ELR (cell line): Measurements from ENCODE around the gene PCSK5.
"Not testable (repeated sequence)": the region's sequence is repeated elsewhere in the genome, so short reads cannot be mapped to it uniquely, and the experiment has no call there.

Source experiments
- DNase-seq: peaks from one replicate; pipeline ENCODE4 v3.0.0-alpha.2; 2015; ENCODE audit warnings: low read depth

PCSK5 gene

DNA sequence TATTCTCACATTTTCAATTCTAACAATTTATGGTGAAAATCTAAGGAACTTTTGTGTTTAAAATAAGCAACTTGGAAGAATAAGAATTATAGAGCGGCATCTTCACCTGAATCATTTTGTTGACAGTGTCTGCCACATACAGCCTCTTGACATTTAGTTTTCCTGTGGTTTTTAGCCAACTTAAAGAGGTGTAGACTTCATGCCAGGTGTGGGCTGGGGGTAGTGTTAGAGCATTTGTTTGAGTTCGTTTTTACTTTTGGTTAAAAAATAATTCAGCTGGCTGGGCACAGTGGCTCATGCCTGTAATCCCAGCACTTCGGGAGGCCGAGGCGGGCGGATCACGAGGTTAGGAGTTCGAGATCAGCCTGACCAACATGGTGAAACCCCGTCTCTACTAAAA lies 72.8 kb downstream of the PCSK5 start:
- DNase-seq = not testable (repeated sequence)

DNA sequence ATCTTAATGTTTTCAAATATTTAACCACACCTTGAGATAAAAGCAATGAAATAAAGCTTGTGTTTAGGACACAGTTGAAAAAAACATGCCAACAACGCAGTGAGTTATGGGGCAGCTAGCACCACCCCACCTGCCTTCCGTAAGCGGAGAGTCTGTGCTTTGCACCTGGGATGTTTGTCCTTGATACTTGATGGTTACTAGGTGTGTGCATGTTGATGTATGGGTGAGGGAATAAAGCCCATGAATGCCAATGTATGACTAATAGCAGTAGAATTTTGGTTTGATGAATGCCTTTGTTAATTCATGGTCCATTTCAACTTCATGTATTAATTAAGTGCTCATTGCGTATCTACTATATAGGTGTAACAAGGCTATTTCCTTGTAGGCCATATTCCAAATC lies 74.0 kb downstream of the PCSK5 start:
- DNase-seq = no peak

DNA sequence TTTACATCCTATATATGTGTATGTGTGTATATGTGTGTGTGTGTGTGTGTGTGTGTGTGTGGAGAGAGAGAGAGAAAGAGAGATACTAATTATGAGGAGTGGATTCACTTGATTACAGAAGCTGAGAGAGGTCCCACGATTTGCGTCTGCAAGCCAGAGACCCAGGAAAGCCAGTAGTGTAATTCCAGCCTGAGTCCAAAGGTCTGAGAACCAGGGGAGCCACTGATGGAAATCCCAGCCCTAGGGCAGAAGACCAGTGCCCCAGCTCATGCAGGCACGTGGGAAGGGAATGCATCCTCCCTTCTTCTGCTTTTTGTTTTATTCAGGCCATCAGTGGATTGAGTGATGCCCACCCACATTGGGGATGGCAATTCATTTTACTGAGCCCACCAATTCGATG lies 74.8 kb downstream of the PCSK5 start:
- no peak for DNase-seq

DNA sequence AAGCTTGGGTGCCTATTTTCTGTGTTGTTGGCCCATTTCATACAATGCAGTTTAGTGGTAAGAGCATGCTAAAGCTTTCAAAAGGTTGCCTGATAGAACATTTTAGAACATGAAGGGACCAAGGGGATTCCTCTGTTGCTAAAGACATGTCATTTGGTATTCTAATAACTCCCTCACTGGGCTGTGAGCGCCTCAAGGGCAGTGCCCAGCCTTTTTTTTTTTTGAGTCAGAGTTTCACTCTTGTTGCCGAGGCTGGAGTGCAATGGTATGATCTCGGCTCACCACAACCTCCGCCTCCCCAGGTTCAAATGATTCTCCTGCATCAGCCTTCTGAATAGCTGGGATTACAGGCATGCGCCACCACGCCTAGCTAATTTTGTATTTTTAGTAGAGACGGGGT lies 77.1 kb downstream of the PCSK5 start:
- no peak for DNase-seq

DNA sequence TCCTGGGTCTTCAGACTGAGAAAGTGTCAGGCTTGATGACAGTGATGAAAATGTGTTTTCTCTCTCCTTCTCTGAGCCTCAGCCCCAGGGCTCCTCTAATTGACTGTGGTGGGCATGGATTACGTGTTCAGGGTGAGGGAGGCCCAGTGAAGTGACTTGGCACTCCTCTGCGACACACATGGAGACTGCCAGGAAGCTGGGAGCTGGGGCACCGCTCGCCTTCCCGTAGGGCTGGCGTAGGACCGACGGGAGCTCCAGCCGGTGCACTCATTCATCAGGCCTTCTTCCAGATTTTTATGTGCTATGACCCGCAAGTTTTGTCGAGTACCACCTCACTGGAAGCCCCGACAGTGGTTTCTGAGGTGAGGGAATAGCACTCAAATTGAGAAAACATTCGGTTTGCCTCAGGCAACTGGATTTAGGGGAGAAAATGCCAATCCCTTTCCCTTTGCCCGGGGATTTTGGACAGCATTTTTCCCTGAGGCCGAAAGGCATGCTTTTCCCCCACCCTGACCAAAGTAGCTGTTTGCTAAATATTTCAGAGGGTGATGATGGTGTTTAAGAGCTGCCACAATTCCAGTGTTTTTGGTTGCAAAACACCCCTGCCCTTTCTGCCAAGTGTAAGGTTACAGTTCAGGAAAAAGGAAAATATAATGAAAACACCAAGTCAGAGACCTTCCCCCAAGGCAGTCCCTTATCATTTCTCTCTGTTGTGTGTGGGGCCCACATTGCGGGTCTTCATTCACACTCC lies 83.7 kb downstream of the PCSK5 start:
- no peak for DNase-seq

DNA sequence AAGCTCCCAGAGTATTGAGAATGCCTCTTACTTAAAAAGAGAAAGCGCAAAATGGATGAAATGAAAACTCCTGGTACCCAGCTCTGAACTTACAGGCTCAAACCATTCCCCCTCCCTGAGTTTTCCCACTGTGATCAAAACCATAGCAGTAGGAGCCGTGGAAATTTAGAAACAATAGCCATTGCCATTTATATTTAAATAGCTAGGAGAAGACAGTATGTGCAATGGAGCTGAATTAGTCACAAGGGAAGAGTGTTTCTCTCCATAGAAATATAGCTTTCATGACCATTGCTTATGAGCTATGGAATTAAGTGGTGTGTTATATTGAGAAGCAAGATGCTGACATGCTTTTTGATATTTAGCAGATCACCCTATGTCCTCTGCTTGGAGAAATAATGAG lies 84.6 kb downstream of the PCSK5 start:
- DNase-seq = no peak

DNA sequence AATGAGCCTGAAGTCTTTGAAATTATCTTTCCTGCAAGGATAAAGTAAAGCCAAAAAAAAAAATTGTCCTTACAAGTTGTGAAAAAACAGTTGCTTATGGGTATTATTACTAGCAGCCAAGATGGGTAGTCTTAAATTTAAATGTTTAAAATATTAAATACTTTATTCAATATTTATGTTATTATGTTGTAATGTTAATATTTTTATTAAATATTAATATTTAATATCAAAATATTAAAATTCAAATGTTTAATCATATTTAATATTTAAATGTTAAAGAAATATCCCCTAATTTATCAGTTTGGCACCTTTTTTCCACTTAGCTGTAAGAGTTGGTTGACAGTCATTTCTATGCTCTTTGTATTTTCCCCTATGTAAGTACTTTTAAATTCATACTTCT lies 86.1 kb downstream of the PCSK5 start:
- DNase-seq = no peak

DNA sequence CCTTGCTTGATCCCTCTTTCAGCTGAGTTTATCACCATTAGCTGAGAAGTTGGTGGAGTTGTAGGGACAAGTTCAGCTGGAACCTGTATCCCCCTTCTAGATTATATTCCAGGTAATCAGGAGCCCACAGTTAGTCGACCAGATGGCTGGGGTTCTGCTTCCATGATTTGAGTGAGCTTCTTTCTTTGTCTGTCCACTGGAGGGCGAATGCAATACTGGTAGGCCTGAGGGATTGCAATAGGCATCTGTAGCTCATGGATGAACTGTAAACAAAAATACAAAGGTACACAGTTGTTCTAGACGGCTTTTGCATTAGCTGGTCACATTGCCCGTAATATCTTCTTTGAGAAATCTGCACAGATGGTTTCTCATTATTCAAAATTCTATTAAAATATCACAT lies 88.9 kb downstream of the PCSK5 start:
- DNase-seq = peak; percentile 1

DNA sequence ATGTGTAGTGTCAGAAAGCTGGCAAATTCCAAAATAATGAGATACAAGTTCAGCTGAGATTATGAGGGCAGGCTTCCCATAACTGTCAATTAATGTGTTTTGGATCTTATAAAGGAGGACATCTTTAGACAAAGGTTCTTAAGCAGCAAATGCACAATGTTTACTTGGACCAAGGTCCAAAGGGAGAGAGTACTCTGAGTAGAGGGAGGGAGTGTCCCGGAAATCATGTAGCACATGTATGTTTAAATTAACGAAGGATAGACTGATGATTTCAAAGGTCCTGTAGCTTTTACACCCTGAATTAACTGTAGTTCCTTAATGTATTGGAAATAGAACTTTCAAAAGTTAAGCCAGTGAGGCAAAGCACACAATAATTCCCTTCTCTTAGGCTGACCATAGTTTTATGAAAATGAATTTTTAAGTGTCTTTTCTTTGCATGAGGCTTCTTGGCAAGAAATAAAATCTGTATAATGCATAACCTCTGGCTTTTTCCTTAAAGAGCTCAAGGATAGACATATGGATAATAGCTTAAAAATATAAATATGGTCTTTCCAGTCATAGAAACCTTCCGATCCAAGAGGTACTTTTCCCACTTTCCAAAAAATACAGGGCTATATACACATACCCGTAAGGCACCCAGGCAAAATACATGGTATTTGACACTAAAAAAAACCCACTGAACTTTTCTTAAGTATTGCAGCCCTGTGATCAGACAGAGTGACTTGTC lies 93.0 kb downstream of the PCSK5 start:
- no peak for DNase-seq

DNA sequence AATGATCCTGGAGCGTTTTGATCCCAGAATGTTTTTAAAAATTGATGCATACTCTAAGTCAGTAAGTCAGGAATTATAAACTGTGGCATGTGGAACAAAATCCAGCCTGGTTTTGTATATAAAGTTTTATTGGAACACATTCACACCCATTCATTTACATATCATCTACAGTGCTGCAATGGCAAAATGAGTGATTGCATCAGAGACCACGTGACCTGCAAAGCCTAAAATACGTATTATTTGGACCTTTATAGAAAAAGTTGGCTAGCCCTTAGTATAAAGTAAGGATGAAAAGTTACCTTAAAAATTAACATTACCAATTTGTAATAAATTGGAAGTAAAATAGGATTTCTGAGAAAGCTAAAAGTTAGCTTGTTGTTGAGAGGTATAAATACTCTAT lies 95.0 kb downstream of the PCSK5 start:
- no peak for DNase-seq

DNA sequence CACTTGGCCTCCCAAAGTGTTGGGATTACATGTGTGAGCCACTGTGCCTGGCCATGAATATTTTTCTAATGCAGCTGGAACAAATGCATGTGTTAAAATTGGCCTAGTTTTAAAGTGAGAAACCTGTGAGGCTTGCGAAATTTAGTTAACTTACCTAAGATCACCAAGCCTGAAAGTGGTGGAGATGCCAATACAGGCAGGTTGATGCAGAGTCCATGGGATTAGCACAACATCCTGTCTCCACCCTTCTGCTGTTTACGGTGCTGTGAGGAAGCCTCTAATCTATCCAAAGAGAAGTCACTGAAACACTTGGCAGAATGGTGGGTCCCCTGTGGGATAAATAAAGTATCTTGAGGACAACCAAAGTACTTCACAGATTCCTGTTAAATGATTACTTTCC lies 98.2 kb downstream of the PCSK5 start:
- DNase-seq = no peak

DNA sequence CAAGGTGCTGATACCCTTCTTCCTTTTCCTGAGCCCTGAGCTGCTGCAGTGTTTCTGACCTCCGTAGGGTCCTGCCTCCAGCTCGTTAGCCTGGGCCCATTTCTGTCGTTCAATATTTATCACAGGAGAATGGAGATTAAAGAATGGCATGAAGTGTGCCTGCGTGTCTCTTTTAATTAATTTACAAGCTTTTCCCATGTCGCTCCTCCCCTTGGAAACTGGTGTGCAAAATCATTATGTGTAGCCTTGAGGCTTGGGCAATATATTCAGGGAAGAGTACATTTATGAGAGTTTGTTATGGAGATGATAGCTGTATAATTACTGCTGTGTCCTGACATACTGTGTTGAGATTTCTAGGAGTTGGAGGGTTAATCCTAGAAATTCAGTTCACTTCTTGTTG lies 99.7 kb downstream of the PCSK5 start:
- no peak for DNase-seq

DNA sequence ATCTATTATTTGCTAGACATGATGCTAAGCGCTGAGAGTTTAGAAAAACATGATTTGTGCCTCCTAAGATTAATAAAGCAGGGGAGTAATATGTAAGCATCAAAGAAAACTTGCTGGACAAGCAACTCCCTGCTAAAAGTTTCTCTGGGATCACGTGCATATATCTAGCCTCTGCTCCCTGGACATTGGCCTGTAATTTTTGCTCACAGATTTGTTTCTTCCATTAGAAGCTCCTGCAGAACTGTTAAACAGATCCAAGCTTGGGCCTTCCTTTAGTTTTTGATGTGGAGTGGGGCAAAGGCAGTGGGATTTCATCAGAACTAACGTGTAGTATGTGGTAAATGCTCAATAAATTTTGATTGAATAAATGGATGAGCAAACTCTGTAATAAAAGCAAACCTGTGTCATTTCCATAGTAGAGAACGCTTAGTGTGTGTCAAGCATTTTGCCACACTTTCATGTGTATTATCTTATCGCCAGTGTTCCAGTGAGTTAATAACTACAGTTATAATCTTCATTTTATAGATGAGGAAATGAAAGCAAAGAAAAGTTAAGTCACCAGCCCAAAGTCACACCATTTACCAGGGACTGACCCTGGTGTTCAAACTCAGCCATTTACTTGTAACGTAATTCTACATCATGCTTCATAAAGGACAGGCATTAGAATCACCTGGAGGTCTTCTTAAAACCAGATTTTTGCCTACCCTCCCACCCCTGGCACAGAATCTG lies 100.3 kb downstream of the PCSK5 start:
- no peak for DNase-seq

DNA sequence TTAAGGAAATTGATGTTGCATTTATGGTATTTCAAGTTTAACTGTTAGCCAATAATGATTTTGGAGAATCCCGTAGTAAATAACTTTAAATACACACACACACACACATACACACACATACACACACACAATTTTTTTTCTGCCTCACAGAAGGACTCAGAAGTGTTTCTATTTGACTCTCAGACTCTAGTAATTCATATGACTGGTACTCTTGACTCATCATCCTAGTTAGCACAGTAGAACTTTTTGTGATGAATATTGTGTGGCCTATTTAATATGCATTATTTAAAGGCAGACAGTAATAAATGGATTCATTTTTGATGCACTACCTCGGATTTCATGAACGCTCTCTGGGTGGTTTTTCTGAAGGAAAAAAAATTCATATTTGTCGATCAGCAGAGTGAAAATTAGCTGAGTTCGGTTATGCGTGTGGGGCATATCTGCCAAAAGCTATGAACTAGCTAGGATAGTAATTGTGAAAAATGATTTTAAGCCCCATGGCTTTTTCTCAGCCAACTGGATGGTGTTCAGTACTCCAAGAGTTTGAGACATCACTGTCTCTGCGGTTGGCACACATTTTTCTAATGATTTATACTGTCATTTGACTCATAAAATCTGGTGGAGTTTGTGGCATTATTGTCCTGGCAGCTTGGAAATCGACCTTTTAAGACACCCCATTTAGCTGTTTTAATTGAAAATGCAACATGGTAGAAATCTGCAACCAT lies 102.2 kb downstream of the PCSK5 start:
- no peak for DNase-seq

DNA sequence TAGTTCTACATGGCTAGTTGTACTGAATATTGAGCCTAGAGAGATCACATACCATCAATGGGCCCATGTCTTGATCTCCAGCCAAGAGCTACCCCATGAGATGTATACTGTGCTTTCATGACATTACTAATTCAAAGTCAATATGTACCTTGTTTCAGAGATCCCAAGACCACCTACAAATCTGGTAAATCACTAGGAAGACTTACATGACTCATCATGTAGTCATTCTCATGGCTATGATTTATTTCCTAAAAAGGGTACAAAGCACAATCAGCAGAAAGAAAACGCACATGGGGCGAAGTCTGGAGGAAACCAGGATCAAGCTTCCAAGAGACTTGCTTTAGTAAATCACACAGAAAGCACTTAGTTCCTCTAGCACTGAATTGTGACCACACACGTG lies 103.0 kb downstream of the PCSK5 start:
- peak; percentile 0 for DNase-seq

DNA sequence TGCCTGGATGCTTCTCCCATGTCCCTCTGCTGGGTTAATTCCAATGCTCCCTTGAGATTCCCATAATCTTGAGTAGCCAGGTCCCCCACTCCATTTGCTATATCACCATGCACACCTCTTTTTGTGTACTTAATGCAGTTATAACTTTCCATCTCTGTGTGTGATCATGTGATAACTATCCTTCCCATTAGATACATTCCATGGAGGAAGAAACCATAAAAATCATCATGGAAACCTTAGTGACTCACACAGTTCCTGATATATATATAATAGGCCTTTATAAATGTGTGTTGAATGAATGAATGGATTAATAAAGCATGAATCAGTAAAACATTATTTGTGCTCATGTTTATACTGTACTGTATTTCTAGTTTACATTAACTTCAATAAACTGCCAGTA lies 104.6 kb downstream of the PCSK5 start:
- no peak for DNase-seq

DNA sequence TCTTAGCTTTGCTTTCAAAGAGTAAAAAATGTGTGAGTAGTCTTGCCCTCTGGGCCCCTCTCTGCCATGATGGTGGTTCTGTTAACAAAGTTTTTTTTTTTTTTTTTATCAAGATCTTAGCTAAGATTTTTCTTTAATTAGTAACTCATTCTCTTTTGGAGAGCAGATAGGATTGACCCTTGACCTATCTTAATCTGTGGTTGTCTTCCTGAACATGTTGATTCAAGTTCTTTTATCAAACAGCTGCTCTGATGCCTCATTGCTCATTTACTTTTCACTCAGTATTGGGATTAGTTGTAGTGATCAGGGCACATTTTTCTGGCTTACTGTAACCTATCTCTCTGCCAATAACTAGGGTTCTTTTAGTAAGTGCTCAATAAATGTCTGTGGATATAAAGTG lies 106.3 kb downstream of the PCSK5 start:
- DNase-seq = no peak

DNA sequence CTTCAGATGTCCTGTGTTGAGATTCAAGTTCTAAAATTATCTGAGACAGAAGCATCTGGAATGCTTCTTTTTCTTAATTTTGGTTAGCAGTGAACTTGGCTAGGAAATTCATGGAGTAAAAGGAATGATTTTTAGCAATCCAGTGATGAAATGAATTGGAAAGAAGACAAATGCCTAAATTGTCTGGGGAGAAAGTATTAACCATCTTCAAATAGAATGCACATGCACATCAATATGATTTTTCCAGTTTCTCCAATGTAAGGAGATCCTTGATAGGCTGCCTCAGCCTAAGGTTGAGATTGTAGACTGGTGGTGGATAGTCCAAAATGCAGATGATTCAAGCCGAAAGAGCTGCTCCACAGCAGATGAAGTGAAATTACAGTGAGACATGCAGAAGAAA lies 106.7 kb downstream of the PCSK5 start:
- no peak for DNase-seq

DNA sequence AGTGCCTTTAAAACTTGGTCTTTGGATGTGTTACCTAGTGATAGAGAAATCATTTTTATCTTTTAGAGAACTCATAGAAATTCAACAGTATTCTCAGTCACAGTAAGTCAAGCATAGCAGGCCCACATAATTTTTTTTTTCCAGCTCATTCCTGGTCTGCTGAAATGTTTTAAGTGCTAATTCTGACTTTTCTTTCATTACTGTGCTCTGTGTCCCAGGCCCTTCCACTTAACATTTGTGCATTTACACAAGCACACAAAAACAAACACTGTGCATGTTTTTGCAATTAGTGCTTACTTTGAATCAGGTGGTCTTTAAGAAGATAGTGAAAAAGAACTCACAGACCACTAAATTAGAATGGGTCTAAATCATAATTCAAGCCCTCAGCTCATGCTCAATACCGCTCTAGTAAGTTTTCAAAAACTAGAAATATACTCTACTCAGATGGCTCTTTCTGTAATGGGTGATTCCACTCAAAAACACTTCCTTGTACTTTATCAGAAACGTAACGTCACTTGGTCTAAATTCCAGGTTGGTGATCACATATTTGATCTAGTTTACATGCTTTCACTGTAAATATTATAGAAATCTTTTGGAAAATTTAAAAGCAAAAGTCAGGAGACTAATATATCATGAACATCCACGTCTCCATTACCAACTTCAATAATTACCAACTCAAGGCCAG lies 107.8 kb downstream of the PCSK5 start:
- DNase-seq = no peak

DNA sequence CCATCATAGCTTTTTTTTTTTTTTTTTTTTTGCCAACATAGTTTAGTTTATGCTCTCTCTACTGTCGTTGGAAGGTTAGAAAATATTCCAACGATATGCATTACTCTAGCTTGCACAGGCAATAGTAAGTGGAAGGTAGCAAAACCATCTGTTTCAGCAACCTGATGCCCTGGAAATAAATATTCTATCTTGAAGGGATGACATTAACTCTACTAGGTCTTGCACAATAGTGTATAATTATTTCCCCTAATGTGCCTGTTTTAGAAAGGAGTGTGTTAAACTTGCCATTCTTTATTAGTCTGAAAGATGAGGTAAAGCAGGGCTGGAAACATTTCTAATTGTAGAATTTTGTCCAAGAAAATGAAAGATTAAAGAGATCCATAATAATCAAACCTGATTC lies 111.0 kb downstream of the PCSK5 start:
- DNase-seq = no peak

DNA sequence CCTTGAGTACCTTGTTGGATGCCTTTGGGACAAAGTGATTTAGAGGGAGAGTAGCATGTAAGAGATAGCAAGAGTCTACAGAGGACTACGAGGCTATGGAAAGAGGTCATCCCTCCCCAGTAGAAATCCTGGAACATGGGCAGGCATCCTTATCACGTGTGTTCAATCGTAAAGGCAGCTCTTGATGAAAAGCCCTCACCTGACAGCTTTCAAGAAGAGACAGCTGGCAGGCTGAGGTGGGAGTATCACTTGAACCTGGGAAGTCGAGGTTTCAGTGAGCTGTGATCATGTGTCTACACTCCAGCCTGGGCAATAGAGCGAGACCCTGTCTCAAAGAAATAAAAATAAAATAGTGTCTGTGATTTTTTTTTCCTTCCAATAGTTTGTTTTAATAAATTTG lies 112.6 kb downstream of the PCSK5 start:
- DNase-seq = no peak

DNA sequence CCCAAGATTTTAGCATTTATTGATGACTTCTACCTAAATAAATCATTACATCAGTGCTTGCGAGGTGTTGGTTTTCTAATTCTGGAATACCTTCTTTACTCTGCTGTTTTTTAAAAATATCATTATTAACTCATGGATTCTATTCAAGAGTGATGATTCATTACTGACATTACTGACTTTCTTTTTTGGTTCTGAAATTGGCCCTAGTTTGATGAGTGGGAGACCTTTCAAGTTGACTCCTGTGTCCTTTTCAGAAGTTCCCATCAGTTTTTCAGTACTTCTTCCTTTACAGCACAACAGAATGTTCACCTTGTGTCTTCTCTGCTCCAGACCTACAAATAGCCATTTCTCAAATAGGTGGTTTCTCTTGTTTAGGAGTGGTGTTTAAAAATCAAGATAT lies 114.1 kb downstream of the PCSK5 start:
- DNase-seq = no peak
